KMS-11 (cell line): ENCODE results near the gene LRBA.

ENCODE experiments used
- H2AFZ ChIP-seq: fragments of 200-600 bp; sonication (generic); 2 replicates; pipeline ENCODE4 v1.6.1; 2016; ENCODE audit warnings: antibody characterized with exemption, mixed run types, low read depth
- H3K27ac ChIP-seq: fragments of 200-600 bp; sonication (generic); 2 replicates; pipeline ENCODE4 v1.6.1; 2016; ENCODE audit warnings: mild to moderate bottlenecking, mixed run types
- H3K27me3 ChIP-seq: fragments of 200-600 bp; sonication (generic); 2 replicates; pipeline ENCODE4 v1.6.1; 2017; ENCODE audit warnings: mild to moderate bottlenecking, low read depth, mixed run types, moderate library complexity; ENCODE audit not compliant: insufficient read depth
- H3K36me3 ChIP-seq: fragments of 200-600 bp; sonication (generic); 2 replicates; pipeline ENCODE4 v1.6.1; 2017; ENCODE audit warnings: mild to moderate bottlenecking, mixed run types; ENCODE audit not compliant: insufficient read depth
- H3K4me1 ChIP-seq: fragments of 200-600 bp; sonication (generic); 2 replicates; pipeline ENCODE4 v1.6.1; 2016; ENCODE audit warnings: mild to moderate bottlenecking, low read depth, mixed run types; ENCODE audit not compliant: poor library complexity, severe bottlenecking
- H3K4me2 ChIP-seq: fragments of 200-600 bp; sonication (generic); 2 replicates; pipeline ENCODE4 v1.7.0; 2016; ENCODE audit warnings: mild to moderate bottlenecking, mixed run types
- H3K4me3 ChIP-seq: fragments of 200-600 bp; sonication (generic); IDR thresholded peaks from 2 replicates; pipeline ENCODE4 v1.6.1; 2017; ENCODE audit warnings: low read depth, low read length, mixed read lengths; ENCODE audit not compliant: insufficient read depth
- H3K79me2 ChIP-seq: fragments of 200-600 bp; sonication (generic); 2 replicates; pipeline ENCODE4 v1.6.1; 2016; ENCODE audit warnings: low read depth, mixed run types; ENCODE audit not compliant: insufficient read depth
- H3K9ac ChIP-seq: fragments of 200-600 bp; sonication (generic); 2 replicates; pipeline ENCODE4 v1.6.1; 2016; ENCODE audit warnings: mild to moderate bottlenecking, mixed run types
- H4K20me1 ChIP-seq: fragments of 200-600 bp; sonication (generic); 2 replicates; pipeline ENCODE4 v1.6.1; 2016; ENCODE audit warnings: mild to moderate bottlenecking, mixed run types; ENCODE audit not compliant: insufficient read depth
- TF ChIP-seq, protein P1 (sequence below): fragments of 200-600 bp; sonication (generic); conservative IDR thresholded peaks from 2 replicates; pipeline ENCODE4 v1.6.1; 2017; ENCODE audit warnings: low read depth, mild to moderate bottlenecking, antibody characterized with exemption, low read length, moderate library complexity, mixed read lengths

The LRBA gene

DNA sequence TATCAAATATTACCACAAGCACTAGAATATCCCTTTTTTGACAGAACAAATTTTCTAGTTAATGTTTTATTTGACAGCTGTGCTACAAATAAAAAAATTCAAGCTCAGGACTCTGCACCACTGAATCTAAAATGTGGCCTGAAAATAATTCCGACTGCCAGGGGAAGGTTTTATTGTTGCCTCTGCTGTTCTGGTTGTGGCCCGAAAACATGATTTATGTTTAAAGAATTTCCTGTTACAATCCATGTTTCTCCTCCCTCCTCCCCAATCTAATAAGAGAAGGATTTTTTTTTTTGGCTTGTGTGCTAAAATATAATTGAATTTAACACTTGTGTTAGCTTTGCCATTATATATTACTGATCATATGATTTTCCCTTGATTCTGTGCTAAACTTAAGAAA is 709.1 kb downstream of the LRBA start:
- Histone ChIP-seq H3K4me3 (no peak overlapping the region), H3K4me2 (no peak overlapping the region), H2AFZ (no peak overlapping the region), H3K79me2 (no peaks in the 10 kb centered on the region), H3K27ac (no peak overlapping the region), H3K36me3 (no peaks in the 10 kb centered on the region), H3K27me3 (no peaks in the 10 kb centered on the region), H3K4me1 (no peaks in the 10 kb centered on the region), H4K20me1 (no peaks in the 10 kb centered on the region), H3K9ac (no peak overlapping the region)
- TF ChIP-seq, protein P1, sequence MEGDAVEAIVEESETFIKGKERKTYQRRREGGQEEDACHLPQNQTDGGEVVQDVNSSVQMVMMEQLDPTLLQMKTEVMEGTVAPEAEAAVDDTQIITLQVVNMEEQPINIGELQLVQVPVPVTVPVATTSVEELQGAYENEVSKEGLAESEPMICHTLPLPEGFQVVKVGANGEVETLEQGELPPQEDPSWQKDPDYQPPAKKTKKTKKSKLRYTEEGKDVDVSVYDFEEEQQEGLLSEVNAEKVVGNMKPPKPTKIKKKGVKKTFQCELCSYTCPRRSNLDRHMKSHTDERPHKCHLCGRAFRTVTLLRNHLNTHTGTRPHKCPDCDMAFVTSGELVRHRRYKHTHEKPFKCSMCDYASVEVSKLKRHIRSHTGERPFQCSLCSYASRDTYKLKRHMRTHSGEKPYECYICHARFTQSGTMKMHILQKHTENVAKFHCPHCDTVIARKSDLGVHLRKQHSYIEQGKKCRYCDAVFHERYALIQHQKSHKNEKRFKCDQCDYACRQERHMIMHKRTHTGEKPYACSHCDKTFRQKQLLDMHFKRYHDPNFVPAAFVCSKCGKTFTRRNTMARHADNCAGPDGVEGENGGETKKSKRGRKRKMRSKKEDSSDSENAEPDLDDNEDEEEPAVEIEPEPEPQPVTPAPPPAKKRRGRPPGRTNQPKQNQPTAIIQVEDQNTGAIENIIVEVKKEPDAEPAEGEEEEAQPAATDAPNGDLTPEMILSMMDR, result no peak

DNA sequence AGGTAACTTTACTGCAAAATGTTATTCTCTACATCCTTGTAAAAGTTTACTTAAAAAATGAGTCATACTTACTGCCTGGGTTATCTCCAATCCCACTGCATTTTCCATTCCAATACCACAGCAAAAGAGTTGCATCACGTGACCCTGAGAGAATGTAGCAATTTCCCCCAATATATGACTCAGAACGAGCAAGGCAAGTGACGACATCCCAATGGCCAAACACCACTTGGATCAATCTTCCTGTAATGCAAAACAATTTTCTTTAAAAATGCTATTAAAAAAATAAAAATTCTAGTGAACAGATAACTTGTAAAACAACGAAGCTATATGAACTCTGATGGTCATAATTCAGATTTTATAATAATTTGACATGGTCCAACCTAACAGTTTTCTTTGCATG is 712.5 kb downstream of the LRBA start:
- Histone ChIP-seq H3K4me3 (no peak overlapping the region), H2AFZ (no peak overlapping the region), H3K4me1 (no peaks in the 10 kb centered on the region), H3K27ac (no peak overlapping the region), H3K79me2 (no peaks in the 10 kb centered on the region), H3K36me3 (no peaks in the 10 kb centered on the region), H3K27me3 (no peaks in the 10 kb centered on the region), H3K4me2 (no peak overlapping the region), H4K20me1 (no peaks in the 10 kb centered on the region), H3K9ac (no peak overlapping the region)
- TF ChIP-seq, protein P1, result no peak

DNA sequence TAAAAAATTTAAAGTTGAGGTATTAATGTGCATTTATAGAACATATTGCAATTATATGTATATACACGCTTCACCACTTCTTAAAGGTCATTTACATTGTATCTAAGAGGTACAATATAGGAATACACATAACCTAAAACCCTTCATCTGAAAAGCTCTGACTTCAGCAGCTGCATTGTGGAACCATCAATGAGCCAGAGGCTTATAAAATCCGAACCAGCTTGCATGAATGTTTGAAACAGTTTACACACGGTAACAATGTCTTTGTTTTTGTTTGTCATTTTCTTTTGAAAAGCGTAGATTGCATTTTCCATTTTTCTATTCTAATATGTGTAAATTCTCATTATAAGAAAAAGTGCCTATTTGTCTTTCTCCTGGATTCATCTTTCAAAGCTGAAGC is 715.3 kb downstream of the LRBA start:
- Histone ChIP-seq H3K4me2 (no peak overlapping the region), H3K27me3 (no peaks in the 10 kb centered on the region), H3K36me3 (no peaks in the 10 kb centered on the region), H2AFZ (no peak overlapping the region), H4K20me1 (no peaks in the 10 kb centered on the region), H3K79me2 (no peaks in the 10 kb centered on the region), H3K4me1 (no peaks in the 10 kb centered on the region), H3K4me3 (no peak overlapping the region), H3K9ac (no peak overlapping the region), H3K27ac (no peak overlapping the region)
- TF ChIP-seq, protein P1, result no peak

- Histone ChIP-seq H3K4me3 (no peak overlapping the region), H3K27ac (no peak overlapping the region), H3K9ac (no peak overlapping the region), H3K4me1 (no peaks in the 10 kb centered on the region), H3K79me2 (no peaks in the 10 kb centered on the region), H3K36me3 (no peaks in the 10 kb centered on the region), H2AFZ (no peak overlapping the region), H3K4me2 (no peak overlapping the region), H4K20me1 (no peaks in the 10 kb centered on the region), H3K27me3 (no peaks in the 10 kb centered on the region)
- TF ChIP-seq, protein P1, result peak; percentile 91
These were observed 717.1 kb downstream of the LRBA start for GRCh38 chr4:150297861-150298474.
